Measurements from ENCODE around the gene DHX16.

DNA sequence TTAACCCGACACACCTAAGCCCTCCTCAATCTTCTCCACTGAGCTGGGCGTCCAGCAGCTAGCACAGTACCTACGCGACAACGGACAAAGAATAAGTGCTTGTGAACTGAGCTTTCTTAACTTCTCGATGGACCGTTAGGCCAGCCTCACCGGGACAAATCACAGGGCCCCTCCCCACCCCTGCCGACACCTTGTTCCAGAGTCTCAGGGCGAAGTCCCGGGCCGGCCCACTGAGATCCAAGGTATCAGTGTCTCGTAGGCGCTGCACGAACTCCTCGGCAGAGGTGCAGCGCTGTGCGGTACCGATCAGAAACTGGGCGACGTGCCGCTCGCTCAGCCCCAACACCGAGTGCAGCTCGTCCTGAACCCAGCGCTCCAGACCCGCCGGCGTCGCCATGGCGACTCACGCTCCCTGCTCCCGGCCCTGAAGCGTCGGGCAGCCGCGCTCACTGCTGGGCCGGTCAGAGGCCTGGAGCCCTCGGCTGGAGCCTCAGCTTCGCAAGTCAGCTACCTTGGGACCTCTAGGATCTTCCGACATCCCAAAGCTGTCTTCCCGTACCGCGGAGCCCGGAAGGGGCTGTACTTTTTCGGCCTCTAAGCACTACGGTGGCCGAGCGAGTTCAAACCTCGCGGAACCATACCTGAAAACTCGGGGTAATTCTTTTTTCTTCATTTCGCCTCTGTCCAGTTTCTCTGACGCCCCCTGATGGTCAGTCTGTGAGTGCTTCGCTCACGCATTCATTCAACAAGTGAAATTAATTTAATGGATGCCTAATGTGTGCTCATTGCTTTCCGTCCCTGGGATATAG is at the start of gene DHX16:
- TF ChIP-seq, protein P1, sequence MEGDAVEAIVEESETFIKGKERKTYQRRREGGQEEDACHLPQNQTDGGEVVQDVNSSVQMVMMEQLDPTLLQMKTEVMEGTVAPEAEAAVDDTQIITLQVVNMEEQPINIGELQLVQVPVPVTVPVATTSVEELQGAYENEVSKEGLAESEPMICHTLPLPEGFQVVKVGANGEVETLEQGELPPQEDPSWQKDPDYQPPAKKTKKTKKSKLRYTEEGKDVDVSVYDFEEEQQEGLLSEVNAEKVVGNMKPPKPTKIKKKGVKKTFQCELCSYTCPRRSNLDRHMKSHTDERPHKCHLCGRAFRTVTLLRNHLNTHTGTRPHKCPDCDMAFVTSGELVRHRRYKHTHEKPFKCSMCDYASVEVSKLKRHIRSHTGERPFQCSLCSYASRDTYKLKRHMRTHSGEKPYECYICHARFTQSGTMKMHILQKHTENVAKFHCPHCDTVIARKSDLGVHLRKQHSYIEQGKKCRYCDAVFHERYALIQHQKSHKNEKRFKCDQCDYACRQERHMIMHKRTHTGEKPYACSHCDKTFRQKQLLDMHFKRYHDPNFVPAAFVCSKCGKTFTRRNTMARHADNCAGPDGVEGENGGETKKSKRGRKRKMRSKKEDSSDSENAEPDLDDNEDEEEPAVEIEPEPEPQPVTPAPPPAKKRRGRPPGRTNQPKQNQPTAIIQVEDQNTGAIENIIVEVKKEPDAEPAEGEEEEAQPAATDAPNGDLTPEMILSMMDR (IDR thresholded peaks at IDR 0.05) = peak in 1 of 3 donors; percentile 39
- TF ChIP-seq POLR2A (IDR thresholded peaks at IDR 0.05) = no peak

Data from lower leg skin (tissue), 3 donors.